Stimulated activated effector memory CD8-positive, alpha-beta T cell treated with anti-CD3 and anti-CD28 coated beads, Interleukin-12 subunit alpha, Interleukin-12 subunit beta, amount 100 ng/mL, for 72 hours (primary cell): Measurements from ENCODE around the gene PDE2A.
A peak's percentile ranks its signal among the peaks of the same experiment; 100 is the strongest.
"Not testable (repeated sequence)": the region's sequence is repeated elsewhere in the genome, so short reads cannot be mapped to it uniquely, and the experiment has no call there.

Experiments used
- ATAC-seq: fragments of 150-1000 bp; cut with Tn5 transposase; 2 replicates; pipeline ENCODE4 v1.10.0; 2021
- DNase-seq, 2 donors: peaks; one replicate each; pipeline ENCODE4 v3.0.0; 2021 to 2022; ENCODE audit warnings: low spot score in 2 of 2
- H3K27ac Mint-ChIP-seq: one replicate; pipeline ENCODE4 v1.8.0; 2022; ENCODE audit warnings: mild to moderate bottlenecking, mixed read lengths
- H3K36me3 Mint-ChIP-seq: one replicate; pipeline ENCODE4 v1.8.0; 2022; ENCODE audit warnings: mild to moderate bottlenecking, mixed read lengths
- H3K4me1 Mint-ChIP-seq: one replicate; pipeline ENCODE4 v1.8.0; 2022; ENCODE audit warnings: mixed read lengths
- H3K4me3 Mint-ChIP-seq: one replicate; pipeline ENCODE4 v1.8.0; 2022; ENCODE audit warnings: mild to moderate bottlenecking, mixed read lengths
- H3K9me3 Mint-ChIP-seq: one replicate; pipeline ENCODE4 v1.8.0; 2022; ENCODE audit warnings: mixed read lengths

The PDE2A gene

GRCh38 chr11:72574548-72575460 is 99.4 kb downstream of the PDE2A start:
- no peak for ATAC-seq

DNA sequence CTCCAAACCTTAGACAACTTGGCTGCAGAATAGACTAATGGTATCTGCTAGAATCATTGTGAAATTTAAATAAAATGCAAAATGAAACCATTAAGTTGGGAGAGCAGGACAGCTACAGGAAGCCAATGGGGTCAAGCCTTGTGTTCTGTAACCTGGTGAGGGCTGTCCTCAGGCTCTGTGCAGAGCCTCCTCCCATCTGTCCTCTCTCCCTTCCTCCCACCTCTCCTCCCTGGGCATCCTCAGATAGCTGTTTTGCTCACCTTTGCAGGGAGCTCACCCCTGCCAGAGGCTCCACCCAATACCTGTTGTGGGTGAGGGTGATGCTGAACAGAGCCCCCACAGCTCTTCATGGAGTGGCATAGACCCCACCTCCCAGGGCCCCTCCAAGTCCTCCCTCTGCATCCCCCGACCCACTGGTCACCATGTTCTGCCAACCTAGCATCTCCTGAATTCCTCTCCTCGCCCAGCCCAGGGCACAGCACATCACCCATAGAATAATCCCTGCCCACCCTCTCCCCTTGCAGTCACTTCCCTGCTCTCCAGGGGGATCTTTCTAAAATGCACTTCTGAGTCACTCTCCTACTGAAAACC is 100.3 kb downstream of the PDE2A start:
- ATAC-seq (no peak), DNase-seq (no peak)
- H3K4me1 Mint-ChIP-seq, result peaks cover 38% of the 10 kb centered on the region
- no peaks in the 10 kb centered on the region for H3K36me3 Mint-ChIP-seq
- no peak overlapping the region for H3K27ac Mint-ChIP-seq
- no peaks in the 10 kb centered on the region for H3K9me3 Mint-ChIP-seq
- H3K4me3 Mint-ChIP-seq, result no peak overlapping the region

More at GRCh38 chr11:72574548-72575460, 99.4 kb downstream of the PDE2A start:
- DNase-seq, result no peak
- Mint-ChIP-seq H3K9me3 (no peaks in the 10 kb centered on the region), H3K4me3 (no peak overlapping the region), H3K4me1 (peaks cover 35% of the 10 kb centered on the region), H3K36me3 (no peaks in the 10 kb centered on the region), H3K27ac (no peak overlapping the region)

DNA sequence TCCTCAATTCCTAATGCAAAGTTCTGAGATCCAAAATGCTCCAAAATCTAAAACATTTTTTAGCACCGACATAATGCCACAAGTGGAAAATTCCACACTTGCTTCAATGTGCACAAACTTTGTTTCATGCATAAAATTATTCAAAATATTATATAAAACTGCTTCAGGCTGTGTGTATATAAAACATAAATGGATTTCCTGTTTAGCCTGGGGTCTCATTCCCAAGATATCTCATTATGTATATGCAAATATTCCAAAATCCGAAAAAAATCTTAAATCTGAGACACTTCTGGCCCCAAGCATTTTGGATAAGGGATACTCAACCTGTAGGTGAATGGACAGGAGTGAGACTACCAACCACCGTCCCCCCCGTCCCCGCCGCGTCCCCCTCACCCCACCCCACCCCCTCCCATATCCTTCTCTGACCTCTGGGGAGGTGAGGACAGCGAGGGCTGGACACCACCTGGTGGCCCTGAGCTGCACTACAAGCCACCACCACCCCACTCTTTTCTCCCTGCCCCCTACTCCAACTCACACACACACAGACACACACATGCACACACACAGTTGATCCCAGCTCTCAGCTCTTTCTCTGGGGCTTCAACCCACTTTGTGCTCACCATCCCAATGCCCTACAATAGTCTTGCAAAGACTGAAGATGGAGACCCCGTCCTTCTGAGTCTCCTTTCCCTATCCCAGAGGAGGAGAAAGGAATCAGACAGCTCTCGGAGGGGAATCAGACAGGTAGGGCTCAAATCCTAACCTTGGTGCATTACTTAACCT is 101.0 kb downstream of the PDE2A start:
- DNase-seq (peak in 1 of 2 donors; percentile 66), ATAC-seq (peak; percentile 67)
- no peaks in the 10 kb centered on the region for H3K36me3 Mint-ChIP-seq
- peaks cover 38% of the 10 kb centered on the region for H3K4me1 Mint-ChIP-seq
- H3K4me3 Mint-ChIP-seq, result no peak overlapping the region
- H3K27ac Mint-ChIP-seq, result no peak overlapping the region
- H3K9me3 Mint-ChIP-seq, result no peaks in the 10 kb centered on the region

GRCh38 chr11:72572540-72572939 is 101.7 kb downstream of the PDE2A start:
- H3K27ac Mint-ChIP-seq, H3K36me3 Mint-ChIP-seq, H3K4me3 Mint-ChIP-seq, ATAC-seq, H3K9me3 Mint-ChIP-seq, DNase-seq: not testable (repeated sequence)
- H3K4me1 Mint-ChIP-seq, result peaks cover 38% of the 10 kb centered on the region

DNA sequence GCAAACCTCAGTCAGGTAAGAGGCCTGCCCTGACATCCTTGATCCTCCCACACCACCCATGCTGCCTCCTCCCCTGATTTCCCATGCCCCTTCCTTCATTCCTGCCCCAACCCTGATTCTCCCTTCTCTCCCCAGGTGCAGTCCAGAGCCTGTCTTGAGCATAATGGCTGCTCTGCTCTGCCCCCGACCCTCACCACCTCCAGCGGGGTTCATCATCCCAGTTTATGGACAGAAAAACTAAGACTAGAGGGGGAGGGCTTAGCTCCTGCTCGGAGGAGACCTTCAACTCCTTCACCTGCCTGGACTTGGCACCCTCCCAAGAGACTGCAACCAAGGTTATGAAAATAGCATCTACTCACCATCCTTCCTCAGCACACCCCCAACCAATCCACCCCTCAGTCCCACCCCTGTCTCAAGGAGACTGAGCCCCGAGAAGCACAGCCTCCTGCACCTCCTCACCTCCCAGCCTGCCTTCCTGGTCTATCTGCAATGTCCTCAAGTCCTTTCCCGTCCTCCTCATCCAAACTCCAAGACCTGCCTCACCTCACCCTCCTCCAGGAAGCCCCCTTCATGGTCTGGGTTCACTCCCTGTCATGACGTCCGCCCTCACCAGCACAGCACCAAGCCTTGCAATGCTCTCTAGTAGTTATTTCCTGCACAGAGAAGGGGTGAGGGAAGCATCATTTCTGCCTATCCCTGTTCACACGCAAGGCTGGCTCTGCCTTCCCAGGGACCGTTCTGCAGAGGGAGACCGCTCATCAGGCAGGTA is 103.1 kb downstream of the PDE2A start:
- H3K27ac Mint-ChIP-seq, result no peak overlapping the region
- H3K9me3 Mint-ChIP-seq, result no peaks in the 10 kb centered on the region
- peaks cover 38% of the 10 kb centered on the region for H3K4me1 Mint-ChIP-seq
- no peaks in the 10 kb centered on the region for H3K36me3 Mint-ChIP-seq
- DNase-seq (no peak), ATAC-seq (no peak)
- no peak overlapping the region for H3K4me3 Mint-ChIP-seq

DNA sequence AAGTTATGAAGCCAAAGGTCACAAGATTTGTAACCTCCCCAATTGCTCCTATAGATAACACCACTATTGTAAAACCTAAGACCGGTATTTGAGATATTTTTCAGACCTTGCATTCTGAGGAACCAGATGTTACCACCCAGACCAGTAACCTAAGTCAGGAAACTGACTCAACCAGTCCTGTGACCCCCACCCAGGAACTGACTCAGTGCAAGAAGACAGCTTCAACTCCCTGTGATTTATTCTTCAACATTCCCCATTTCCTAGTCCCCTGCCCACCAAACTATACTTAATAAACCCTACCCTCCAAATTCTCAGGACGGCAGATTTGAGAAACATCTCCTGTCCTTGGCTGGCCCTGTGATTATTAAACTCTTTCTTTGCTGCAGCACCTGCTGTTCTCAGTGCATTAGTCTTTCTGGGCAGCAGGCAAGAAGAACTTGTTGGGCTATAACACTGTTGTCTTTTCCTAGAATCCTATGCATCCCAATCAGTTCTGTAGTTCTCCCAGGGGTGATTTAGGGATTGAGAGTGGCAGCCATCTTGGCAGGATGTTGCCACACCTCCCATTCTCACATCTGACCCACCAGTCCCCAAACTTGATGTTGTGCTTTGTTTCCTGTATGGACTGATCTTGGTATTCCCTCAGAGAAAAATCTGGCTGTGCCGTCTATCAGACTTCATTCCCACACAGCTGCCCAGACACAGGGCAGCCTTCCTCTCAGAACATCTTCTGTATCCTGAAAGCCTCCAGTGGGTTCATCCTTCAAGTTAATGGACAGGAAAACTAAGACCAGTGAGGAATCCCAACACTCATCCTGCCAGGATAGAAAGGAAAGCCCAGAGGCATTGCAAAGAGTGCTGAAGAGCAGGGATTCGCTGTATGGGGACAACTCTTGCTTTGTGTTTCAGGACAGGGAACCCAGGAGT is 104.0 kb downstream of the PDE2A start:
- DNase-seq, result no peak
- ATAC-seq, result peak; percentile 85
- H3K36me3 Mint-ChIP-seq, result no peaks in the 10 kb centered on the region
- H3K4me1 Mint-ChIP-seq, result peaks cover 38% of the 10 kb centered on the region
- H3K4me3 Mint-ChIP-seq, result peak overlapping the region; percentile 1
- peak overlapping the region; percentile 10 for H3K27ac Mint-ChIP-seq
- no peaks in the 10 kb centered on the region for H3K9me3 Mint-ChIP-seq

DNA sequence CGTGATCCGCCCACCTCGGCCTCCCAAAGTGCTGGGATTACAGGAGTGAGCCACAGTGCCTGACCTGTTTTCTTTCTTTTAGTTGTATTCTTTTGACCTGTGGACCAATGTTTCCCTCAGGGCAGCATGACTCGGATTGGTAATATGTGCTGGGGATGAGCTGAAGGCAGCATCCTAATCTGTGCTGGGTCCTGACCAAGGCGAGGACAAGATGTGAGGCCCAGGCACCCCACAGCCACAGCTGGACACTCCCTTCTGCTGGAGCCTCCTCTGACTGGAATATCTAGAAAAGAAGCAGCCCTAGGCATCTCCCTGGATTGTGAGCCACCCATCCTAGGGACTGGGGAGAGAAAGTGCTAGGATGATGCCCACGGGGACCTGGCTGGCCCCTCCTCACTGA is 105.4 kb downstream of the PDE2A start:
- DNase-seq (no peak), ATAC-seq (no peak)
- Mint-ChIP-seq H3K9me3 (no peaks in the 10 kb centered on the region), H3K27ac (peak overlapping the region; percentile 10), H3K36me3 (no peaks in the 10 kb centered on the region), H3K4me1 (peaks cover 27% of the 10 kb centered on the region), H3K4me3 (no peak overlapping the region)

- DNase-seq, result no peak
These were observed 111.8 kb downstream of the PDE2A start for GRCh38 chr11:72562431-72562830.

DNA sequence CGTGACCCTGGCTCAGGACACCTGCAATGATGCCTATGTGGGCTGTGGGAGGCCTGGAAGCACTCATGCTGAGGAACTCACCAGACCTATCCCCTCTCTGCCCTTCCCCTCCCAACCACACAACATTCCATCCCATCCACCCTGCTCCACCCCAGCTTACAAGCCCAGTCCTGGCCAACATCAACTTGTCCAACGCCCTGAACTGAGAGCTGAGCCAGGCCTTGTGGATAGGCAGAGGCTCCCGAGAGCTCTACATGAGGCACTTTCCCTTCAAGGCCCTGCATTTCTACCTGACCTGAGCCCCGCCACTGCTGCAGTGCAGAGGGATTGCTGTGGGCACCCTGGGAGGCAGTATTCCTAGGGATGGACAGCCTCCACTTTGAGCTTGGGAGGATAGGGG is 112.4 kb downstream of the PDE2A start:
- H3K27ac Mint-ChIP-seq, result no peak overlapping the region
- no peak overlapping the region for H3K4me3 Mint-ChIP-seq
- DNase-seq (no peak), ATAC-seq (no peak)
- no peaks in the 10 kb centered on the region for H3K9me3 Mint-ChIP-seq
- H3K36me3 Mint-ChIP-seq, result no peaks in the 10 kb centered on the region
- H3K4me1 Mint-ChIP-seq, result no peaks in the 10 kb centered on the region

More at GRCh38 chr11:72562431-72562830, 111.8 kb downstream of the PDE2A start:
- Mint-ChIP-seq H3K27ac (no peak overlapping the region), H3K36me3 (no peaks in the 10 kb centered on the region), H3K4me1 (no peaks in the 10 kb centered on the region), H3K4me3 (no peak overlapping the region), H3K9me3 (no peaks in the 10 kb centered on the region)
- no peak for ATAC-seq

DNA sequence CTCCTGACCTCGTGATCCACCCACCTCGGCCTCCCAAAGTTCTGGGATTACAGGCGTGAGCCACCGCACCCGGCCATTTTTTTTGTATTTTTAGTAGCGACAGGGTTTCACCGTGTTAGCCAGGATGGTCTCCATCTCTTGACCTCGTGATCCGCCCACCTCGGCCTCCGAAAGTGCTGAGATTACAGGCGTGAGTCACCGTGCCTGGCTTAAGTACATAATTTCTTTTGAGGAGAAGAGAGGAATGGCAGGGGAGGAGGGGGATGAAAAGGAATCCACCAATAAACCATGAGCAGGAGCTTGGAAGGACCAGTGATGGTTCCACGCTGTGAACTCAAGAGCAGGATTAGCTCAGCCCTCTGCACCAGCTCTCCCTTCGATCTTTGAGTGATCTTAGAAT is 113.4 kb downstream of the PDE2A start:
- not testable (repeated sequence) for H3K4me1 Mint-ChIP-seq, H3K4me3 Mint-ChIP-seq, H3K9me3 Mint-ChIP-seq, H3K27ac Mint-ChIP-seq, H3K36me3 Mint-ChIP-seq, DNase-seq, ATAC-seq

GRCh38 chr11:72556433-72556832 is 117.8 kb downstream of the PDE2A start:
- no peak for ATAC-seq
- H3K9me3 Mint-ChIP-seq, result no peaks in the 10 kb centered on the region
- no peak overlapping the region for H3K4me3 Mint-ChIP-seq

GRCh38 chr11:72555014-72555522 is 119.2 kb downstream of the PDE2A start:
- H3K4me1 Mint-ChIP-seq, result peaks cover 20% of the 10 kb centered on the region
- not testable (repeated sequence) for H3K9me3 Mint-ChIP-seq, H3K27ac Mint-ChIP-seq, DNase-seq, ATAC-seq, H3K36me3 Mint-ChIP-seq, H3K4me3 Mint-ChIP-seq

More at GRCh38 chr11:72556433-72556832, 117.8 kb downstream of the PDE2A start:
- Mint-ChIP-seq H3K27ac (no peak overlapping the region), H3K4me1 (peaks cover 20% of the 10 kb centered on the region), H3K36me3 (no peaks in the 10 kb centered on the region)
- no peak for DNase-seq

DNA sequence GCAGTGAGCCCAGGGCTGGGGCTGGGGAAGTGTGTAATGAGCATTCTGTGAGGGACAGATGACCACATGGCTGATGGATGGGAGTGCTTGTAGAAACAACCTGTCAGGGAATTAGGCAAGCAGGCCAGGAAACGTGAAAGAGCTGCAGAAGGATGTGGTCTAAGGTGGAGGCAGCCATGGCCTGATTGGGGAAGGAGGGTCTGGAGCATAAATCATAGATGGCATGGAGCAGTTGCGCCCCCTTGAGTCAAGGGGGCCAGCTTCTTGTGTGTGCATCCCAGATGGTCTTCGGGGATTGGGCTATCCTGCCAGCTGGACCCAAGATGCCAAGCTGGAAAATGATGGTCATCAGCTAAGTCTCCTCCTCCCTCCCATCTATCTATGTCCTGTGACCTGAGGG is 120.5 kb downstream of the PDE2A start:
- no peak overlapping the region for H3K27ac Mint-ChIP-seq

More for the DNA sequence above, 120.5 kb downstream of the PDE2A start:
- Mint-ChIP-seq H3K4me3 (no peak overlapping the region), H3K4me1 (peaks cover 20% of the 10 kb centered on the region), H3K36me3 (no peaks in the 10 kb centered on the region), H3K9me3 (no peaks in the 10 kb centered on the region)
- ATAC-seq (peak; percentile 70), DNase-seq (peak in 1 of 2 donors; percentile 61)
